Measurements from ENCODE around the gene ADGRV1.

Gene ADGRV1

GRCh38 chr5:91053741-91054025 lies 495.1 kb downstream of the ADGRV1 start:
- Histone ChIP-seq H3K27me3 (ENCODE audit: insufficient read depth, poor library complexity, severe bottlenecking) (no peaks in the 10 kb centered on the region), H3K27ac (replicated peaks) (no peak overlapping the region), H3K4me3 (replicated peaks; ENCODE audit: insufficient read depth, low read length) (no peak overlapping the region)
- DNase-seq (ENCODE audit: low read depth in 1 of 2, low spot score in 1 of 2): no peak
- TF ChIP-seq POLR2AphosphoS5 (IDR thresholded peaks at IDR 0.05; ENCODE audit: low read depth) (no peak), SPI1 (IDR thresholded peaks at IDR 0.05; ENCODE audit: borderline replicate concordance, low read depth) (no peak), GABPA (IDR thresholded peaks at IDR 0.05; ENCODE audit: low read depth) (no peak), REST (IDR thresholded peaks at IDR 0.05; ENCODE audit: insufficient replicate concordance, low read depth) (no peak)
- TF ChIP-seq, protein P1, sequence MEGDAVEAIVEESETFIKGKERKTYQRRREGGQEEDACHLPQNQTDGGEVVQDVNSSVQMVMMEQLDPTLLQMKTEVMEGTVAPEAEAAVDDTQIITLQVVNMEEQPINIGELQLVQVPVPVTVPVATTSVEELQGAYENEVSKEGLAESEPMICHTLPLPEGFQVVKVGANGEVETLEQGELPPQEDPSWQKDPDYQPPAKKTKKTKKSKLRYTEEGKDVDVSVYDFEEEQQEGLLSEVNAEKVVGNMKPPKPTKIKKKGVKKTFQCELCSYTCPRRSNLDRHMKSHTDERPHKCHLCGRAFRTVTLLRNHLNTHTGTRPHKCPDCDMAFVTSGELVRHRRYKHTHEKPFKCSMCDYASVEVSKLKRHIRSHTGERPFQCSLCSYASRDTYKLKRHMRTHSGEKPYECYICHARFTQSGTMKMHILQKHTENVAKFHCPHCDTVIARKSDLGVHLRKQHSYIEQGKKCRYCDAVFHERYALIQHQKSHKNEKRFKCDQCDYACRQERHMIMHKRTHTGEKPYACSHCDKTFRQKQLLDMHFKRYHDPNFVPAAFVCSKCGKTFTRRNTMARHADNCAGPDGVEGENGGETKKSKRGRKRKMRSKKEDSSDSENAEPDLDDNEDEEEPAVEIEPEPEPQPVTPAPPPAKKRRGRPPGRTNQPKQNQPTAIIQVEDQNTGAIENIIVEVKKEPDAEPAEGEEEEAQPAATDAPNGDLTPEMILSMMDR (IDR thresholded peaks at IDR 0.05; ENCODE audit: insufficient read depth, low read length): no peak

DNA sequence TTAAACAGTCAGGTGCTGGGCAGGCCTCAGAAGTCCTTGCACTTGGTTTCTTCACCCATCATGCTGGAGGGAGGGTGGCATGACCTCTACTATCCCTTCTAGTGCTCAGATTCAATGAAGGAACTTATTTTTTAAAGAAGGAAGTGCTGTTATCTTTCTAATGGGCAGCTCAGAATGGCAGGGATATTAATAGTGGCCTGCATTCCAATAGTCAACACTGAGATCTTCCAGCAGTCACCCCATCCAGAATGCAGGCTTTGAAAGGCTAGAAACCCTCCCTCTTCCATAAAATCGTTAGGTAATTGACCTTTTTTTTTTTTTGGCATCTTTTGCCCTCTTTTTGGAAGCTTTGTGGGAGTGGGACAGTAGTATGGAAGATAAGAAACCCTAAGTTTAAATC lies 499.6 kb downstream of the ADGRV1 start:
- no peak overlapping the region for H3K27ac ChIP-seq (replicated peaks)
- no peak for DNase-seq (ENCODE audit: low read depth in 1 of 2, low spot score in 1 of 2)
- no peak overlapping the region for H3K4me3 ChIP-seq (replicated peaks; ENCODE audit: insufficient read depth, low read length)
- TF ChIP-seq POLR2AphosphoS5 (IDR thresholded peaks at IDR 0.05; ENCODE audit: low read depth): no peak
- TF ChIP-seq GABPA (IDR thresholded peaks at IDR 0.05; ENCODE audit: low read depth): no peak
- no peaks in the 10 kb centered on the region for H3K27me3 ChIP-seq (ENCODE audit: insufficient read depth, poor library complexity, severe bottlenecking)

GRCh38 chr5:91058575-91058974 lies 500.0 kb downstream of the ADGRV1 start:
- H3K4me3 ChIP-seq (replicated peaks; ENCODE audit: insufficient read depth, low read length): no peak overlapping the region
- no peak for TF ChIP-seq REST (IDR thresholded peaks at IDR 0.05; ENCODE audit: insufficient replicate concordance, low read depth)
- TF ChIP-seq, protein P1 (IDR thresholded peaks at IDR 0.05; ENCODE audit: insufficient read depth, low read length): no peak
- no peak for TF ChIP-seq GABPA (IDR thresholded peaks at IDR 0.05; ENCODE audit: low read depth)
- no peak for TF ChIP-seq POLR2AphosphoS5 (IDR thresholded peaks at IDR 0.05; ENCODE audit: low read depth)
- no peak for TF ChIP-seq SPI1 (IDR thresholded peaks at IDR 0.05; ENCODE audit: borderline replicate concordance, low read depth)
- no peak overlapping the region for H3K27ac ChIP-seq (replicated peaks)
- no peaks in the 10 kb centered on the region for H3K27me3 ChIP-seq (ENCODE audit: insufficient read depth, poor library complexity, severe bottlenecking)
- DNase-seq (ENCODE audit: low read depth in 1 of 2, low spot score in 1 of 2): no peak

DNA sequence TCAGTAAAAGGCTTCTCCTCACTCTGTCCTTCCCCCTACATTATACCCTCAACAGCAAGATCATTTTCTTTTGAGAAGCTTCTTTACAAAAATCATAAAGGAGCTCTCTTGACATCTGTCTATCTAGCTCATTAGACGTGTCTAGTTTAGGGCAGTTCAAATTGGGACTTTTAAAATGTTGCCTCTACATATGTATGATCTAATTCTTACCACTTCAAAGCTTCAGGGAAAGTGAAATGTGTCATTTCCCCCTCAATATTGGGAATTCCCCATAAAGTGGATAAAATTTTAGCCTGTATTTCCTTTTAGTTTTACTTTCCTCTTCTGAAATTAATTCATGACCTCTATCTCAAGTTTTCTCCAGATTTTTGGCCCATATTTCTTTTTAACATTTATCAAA lies 500.8 kb downstream of the ADGRV1 start:
- TF ChIP-seq GABPA (IDR thresholded peaks at IDR 0.05; ENCODE audit: low read depth) (no peak), SPI1 (IDR thresholded peaks at IDR 0.05; ENCODE audit: borderline replicate concordance, low read depth) (no peak), POLR2AphosphoS5 (IDR thresholded peaks at IDR 0.05; ENCODE audit: low read depth) (no peak), REST (IDR thresholded peaks at IDR 0.05; ENCODE audit: insufficient replicate concordance, low read depth) (no peak)
- TF ChIP-seq, protein P1 (IDR thresholded peaks at IDR 0.05; ENCODE audit: insufficient read depth, low read length): no peak
- Histone ChIP-seq H3K27me3 (ENCODE audit: insufficient read depth, poor library complexity, severe bottlenecking) (no peaks in the 10 kb centered on the region), H3K4me3 (replicated peaks; ENCODE audit: insufficient read depth, low read length) (no peak overlapping the region), H3K27ac (replicated peaks) (no peak overlapping the region)
- no peak for DNase-seq (ENCODE audit: low read depth in 1 of 2, low spot score in 1 of 2)

Data from HL-60 (cell line).